Retinal pigment epithelial cell (primary cell): Measurements from ENCODE around the gene USPL1.

ENCODE experiments used
- DNase-seq: peaks from one replicate; pipeline ENCODE4 v3.0.0-alpha.2; 2010; ENCODE audit warnings: low read depth
- H3K4me3 ChIP-seq: 2 replicates; pipeline ENCODE4 v1.5.1; 2011; ENCODE audit warnings: mild to moderate bottlenecking, low read length, control low read depth, moderate library complexity
- CTCF ChIP-seq: conservative IDR thresholded peaks from 2 replicates; pipeline ENCODE4 v1.5.1; 2011; ENCODE audit warnings: low read depth, low read length, control low read depth, inconsistent platforms

Gene USPL1

DNA sequence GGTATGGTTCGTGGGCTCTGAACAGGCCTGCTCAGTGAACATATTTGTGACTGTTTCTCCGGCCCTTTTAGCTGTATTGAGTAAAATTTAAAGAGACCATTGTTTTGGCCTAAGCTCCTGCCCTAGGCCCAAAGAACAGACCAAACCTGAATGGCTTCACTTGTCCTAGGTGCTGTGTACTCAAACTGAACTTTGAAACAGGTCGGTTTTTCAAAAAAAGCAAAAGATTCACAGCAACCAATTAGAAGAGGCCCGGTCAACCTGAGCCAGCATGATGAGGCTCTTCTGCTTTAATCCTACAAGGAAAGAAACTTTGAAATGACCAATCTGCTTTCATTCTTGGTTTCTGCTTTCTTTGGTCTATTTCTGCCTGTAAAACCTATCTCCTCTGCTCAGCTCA is 50.6 kb downstream of the USPL1 start:
- no peak overlapping the region for H3K4me3 ChIP-seq
- no peak for TF ChIP-seq CTCF
- DNase-seq: no peak

GRCh38 chr13:30671271-30671815 is 53.6 kb downstream of the USPL1 start:
- H3K4me3 ChIP-seq: no peak overlapping the region
- no peak for TF ChIP-seq CTCF
- DNase-seq: no peak

DNA sequence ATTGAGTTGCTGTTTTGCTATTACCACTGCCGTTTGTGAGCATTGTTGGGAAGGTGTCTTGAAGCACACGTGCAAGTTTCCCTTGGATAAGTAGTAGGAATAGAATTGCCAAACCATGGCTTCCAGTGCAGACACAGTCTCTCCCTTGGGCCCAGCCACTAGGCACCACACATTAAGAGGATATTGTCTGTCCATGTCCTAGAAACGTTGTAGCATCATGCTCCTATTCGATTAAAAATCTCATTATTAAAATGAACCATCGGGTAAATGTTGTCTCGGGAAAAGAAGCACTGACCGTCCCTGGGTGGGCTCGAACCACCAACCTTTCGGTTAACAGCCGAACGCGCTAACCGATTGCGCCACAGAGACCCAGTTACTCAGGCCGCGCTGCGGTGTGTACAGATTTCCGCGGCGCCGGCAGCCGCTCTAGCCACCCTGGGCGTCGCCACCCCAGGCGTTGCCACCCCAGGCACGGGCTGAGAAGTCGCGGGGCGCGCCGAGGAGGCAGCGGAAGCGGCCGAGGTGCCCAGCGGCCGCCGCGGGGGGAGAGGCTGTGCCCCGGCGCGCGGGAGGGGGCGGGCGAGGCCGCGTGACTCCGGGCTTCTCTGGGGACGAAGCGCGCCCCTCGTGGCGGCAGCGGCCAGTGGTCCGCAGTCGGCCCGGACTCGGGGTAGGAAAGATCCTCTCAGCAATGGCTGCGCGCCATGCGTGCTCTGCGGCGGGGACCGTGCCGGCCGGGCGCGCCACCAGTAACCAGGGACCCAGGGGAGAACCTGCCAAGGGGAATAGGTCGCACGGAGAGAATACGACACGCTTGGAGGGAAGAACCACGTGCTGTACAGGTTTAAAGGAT is 56.2 kb downstream of the USPL1 start:
- peak overlapping the region; percentile 67 for H3K4me3 ChIP-seq
- peak; percentile 36 for DNase-seq
- peak; percentile 59 for TF ChIP-seq CTCF

GRCh38 chr13:30675717-30676116 is 58.0 kb downstream of the USPL1 start:
- TF ChIP-seq CTCF: no peak
- no peak overlapping the region for H3K4me3 ChIP-seq
- no peak for DNase-seq

- peak; percentile 57 for TF ChIP-seq CTCF
- H3K4me3 ChIP-seq: no peak overlapping the region
- DNase-seq: no peak
These were observed 59.0 kb downstream of the USPL1 start for GRCh38 chr13:30676672-30677071.

- H3K4me3 ChIP-seq: no peak overlapping the region
- peak; percentile 67 for TF ChIP-seq CTCF
- DNase-seq: no peak
These were observed 62.0 kb downstream of the USPL1 start for GRCh38 chr13:30679483-30680330.
